GM12875 (cell line): ENCODE results near the gene RPS10.

Source experiments
- H3K4me3 ChIP-seq: one replicate; pipeline ENCODE4 v1.5.1; 2011; ENCODE audit warnings: low read depth, low read length, control low read depth
- TF ChIP-seq, protein P1 (sequence below): IDR thresholded peaks from 2 replicates; pipeline ENCODE4 v1.5.1; 2011; ENCODE audit warnings: low read depth, mild to moderate bottlenecking, control low read depth, inconsistent platforms, low read length, moderate library complexity, borderline replicate concordance; ENCODE audit not compliant: insufficient read depth

The RPS10 gene

DNA sequence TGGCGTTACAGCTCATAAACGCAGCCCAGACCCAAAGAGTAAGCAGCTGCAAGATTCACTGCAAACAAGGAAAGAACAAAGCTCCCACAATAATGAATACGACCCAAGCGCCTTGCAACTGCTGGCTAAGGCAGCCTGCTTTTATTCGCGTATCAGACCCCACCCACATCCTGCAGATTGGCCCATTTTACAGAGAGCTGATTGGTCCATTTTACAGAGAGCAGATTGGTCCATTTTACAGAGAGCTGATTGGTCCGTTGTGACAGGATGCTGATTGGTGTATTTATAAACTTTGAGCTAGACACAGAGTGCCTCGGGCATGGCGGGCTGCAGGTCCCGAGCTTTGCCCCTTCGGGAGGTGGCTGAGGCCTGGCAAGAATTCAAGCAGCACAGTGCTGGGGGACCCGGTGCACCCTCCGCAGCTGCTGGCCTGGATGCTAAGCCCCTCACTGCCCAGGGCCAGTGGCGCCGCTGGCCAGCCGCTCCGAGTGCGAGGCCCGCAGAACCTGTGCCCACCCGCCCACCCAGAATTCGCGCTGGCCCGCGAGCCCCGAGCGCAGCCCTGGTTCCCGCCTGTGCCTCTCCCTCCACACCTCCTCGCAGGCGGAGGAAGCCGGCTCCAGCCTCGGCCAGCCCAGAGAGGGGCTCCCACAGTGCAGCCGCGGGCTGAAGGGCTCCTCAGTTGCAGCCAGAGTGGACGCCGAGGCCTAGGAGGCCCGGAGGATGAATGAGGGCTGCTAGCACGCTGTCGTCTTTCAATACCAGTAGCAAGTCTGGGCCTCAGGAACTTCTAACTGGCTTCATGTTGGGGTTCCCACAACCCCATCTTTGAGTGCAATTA lies 11.2 kb upstream of the RPS10 start:
- H3K4me3 ChIP-seq: no peak overlapping the region
- TF ChIP-seq, protein P1, sequence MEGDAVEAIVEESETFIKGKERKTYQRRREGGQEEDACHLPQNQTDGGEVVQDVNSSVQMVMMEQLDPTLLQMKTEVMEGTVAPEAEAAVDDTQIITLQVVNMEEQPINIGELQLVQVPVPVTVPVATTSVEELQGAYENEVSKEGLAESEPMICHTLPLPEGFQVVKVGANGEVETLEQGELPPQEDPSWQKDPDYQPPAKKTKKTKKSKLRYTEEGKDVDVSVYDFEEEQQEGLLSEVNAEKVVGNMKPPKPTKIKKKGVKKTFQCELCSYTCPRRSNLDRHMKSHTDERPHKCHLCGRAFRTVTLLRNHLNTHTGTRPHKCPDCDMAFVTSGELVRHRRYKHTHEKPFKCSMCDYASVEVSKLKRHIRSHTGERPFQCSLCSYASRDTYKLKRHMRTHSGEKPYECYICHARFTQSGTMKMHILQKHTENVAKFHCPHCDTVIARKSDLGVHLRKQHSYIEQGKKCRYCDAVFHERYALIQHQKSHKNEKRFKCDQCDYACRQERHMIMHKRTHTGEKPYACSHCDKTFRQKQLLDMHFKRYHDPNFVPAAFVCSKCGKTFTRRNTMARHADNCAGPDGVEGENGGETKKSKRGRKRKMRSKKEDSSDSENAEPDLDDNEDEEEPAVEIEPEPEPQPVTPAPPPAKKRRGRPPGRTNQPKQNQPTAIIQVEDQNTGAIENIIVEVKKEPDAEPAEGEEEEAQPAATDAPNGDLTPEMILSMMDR: no peak

DNA sequence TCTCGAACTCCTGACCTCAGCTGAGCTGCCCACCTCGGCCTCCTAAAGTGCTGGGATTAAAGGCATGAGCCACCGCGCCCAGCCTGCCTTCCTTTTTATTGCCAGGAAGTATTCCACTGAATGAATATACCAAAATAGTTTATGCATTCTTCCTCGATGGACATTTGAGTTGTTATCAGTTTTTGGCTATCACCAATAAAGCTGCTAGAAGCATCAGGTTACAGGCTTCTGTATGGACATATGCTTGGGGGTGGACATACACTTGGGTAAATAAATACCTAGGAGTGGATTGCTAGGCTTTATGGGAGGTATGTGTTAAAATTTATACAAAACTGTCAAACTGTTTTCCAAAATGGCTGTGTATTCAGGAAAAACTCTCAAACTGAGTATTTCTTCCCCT lies 10.0 kb upstream of the RPS10 start:
- no peak overlapping the region for H3K4me3 ChIP-seq
- TF ChIP-seq, protein P1: no peak

DNA sequence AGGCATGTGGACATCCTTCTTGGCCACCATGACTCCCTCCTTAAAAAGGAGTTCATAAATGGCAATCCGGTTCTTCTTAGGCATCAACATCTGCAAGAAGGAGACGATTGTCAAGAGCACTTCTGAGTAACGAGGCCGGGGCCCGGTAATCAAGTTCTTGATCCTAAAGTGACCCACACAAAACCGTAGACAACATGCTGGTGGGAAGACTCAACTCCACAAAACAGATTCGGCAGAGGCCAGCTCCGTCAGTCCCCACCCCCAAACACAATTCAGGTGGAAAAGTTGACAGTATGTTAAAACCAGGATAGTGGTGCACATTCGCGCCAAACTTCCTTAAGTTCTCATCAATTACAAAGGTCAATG lies 754 bp downstream of the RPS10 start:
- H3K4me3 ChIP-seq: peak overlapping the region; percentile 83
- TF ChIP-seq, protein P1: no peak

DNA sequence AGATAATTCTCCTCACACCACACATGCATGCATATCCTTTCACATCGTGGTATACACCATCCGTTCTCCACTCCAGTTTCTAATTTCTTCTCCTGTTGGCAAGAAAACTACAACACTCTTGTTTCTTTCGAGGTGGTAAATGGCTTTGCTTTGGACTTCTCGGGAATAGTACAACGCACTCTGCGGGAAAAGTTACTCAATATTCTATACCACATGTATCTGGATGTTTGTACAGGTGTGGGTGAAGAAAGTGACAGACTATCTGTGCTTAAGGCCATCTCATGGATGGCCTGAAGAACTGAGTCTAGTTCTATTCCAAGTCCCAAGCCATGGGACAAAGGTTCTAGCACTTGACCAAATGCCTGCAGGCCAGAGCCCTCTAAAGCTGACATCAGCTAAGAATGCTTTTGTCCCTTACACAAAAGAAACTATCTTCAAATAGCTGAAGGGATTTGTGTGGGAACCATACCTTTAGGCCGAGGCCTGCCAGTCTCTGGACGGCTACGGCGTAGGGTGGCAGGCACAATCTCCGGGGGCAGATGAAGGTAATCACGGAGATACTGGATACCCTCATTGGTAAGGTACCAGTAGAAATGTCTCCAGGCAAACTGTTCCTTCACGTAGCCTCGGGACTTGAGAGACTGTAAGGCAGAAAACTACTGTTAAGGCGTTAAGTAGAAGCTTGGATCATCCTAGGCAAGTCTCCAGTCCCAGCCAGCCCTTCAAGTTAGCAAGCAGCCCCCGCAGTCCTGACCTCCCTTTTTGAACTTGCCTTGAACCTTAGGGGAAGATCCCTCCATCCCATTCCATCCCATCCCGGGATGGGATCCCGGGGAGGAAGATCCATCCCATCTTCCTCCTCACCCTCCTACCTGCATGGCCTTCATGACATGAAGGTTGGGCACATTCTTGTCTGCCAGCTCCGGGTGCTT lies 1.4 kb downstream of the RPS10 start:
- peak overlapping the region; percentile 83 for H3K4me3 ChIP-seq
- TF ChIP-seq, protein P1: no peak

DNA sequence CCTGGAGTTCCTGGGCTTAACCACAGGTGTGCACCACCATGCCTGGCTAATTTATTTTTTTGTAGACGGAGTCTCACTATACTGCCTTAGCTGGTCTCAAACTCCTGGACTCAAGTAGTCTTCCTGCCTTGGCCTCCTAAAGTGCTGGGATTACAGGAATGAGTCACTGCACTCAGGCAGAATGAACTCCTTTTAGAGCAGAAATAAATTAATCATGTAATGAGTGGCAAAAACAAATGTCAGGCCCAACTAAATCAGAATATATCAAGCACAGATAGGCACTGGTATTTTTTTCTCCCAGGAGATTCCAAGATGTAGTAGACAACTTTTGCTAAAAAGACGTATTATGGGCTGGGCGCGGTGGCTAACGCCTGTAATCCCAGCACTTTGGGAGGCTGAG lies 2.6 kb downstream of the RPS10 start:
- no peak overlapping the region for H3K4me3 ChIP-seq
- TF ChIP-seq, protein P1: no peak

DNA sequence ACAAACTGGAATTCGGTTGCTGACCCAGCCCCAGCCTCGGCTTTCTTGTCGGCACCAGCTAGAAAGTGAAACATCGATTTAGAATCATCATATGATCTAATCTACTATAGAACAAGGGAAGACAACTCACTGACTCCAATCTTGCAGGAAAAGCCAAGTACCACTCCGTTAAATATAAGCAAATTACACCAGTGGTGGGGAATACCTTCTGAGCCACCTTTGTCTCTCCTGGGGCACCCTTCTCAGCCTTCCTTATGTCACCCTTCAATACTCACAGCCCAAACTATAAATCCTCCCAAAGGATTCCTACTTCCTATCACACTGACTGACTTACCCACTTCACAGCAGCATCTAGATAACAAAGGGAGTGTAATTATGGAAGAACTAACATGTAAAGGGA lies 7.5 kb downstream of the RPS10 start:
- TF ChIP-seq, protein P1: no peak
- H3K4me3 ChIP-seq: no peak overlapping the region

DNA sequence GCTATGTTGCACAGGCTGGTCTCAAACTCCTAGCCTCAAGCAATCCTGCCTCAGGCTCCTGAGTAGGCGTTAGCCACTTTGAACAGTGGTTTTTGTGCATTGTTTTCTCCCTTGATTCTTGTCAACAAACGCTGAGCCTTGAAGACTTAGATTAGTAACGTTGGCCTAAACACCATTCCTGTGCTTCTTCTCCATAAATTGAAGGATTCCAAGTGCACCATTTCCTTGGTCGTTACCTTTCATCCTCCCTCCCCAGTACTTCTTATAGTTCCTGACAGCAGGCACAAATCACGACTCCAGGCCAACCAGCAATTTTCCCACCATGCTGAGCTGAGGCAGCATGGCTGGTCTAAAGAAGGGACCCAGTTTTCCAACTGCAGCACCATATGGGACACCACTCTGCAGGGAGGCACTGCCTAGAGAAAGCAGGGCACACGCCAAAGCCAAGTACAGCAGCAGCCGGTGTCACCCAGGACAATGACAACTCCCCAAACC lies 8.9 kb downstream of the RPS10 start:
- TF ChIP-seq, protein P1: no peak
- no peak overlapping the region for H3K4me3 ChIP-seq
